GM18520 (cell line): ENCODE measurements around the gene MUC5B.
"Not testable (repeated sequence)": the region's sequence is repeated elsewhere in the genome, so short reads cannot be mapped to it uniquely, and the experiment has no call there.

Experiments used
- ATAC-seq: cut with Tn5 transposase; IDR thresholded peaks from one replicate; pipeline ENCODE4 v1.9.1; 2021; ENCODE audit not compliant: unreplicated experiment

The MUC5B gene

GRCh38 chr11:1260620-1261019, 37.8 kb downstream of the MUC5B start:
- no peak for ATAC-seq

DNA sequence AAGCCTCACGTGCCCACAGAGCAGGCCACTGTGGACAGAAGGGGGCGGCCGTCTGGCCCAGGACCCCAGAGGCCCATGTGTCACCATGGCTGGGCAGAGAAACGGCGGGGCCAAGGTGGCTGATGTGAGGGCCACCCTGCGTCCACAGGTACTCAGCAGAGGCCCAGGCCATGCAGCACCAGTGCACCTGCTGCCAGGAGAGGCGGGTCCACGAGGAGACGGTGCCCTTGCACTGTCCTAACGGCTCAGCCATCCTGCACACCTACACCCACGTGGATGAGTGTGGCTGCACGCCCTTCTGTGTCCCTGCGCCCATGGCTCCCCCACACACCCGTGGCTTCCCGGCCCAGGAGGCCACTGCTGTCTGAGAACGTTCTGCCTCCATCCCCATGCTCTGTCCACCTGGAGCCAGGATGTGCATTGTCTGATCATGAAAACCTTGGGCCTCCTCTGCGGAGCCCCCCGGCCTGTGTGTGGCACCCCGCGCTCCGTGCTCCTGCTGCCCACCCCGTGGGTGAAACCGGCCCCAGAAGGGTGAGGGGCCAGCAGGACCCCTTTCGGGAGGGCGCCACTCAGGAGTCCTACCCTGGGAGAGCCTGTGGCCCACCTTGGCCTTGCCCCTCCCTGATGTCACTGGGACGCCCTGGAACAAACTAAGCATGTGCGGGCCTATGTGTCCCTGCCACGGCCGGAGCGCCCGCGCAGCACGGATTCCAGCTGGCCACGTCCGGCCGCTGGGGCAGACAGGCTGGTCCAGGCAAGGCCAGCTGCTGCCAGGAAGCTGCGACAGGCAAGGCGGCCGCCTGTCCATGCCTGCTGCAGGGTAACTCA, 38.6 kb downstream of the MUC5B start:
- ATAC-seq, result no peak

- no peak for ATAC-seq
Observed at GRCh38 chr11:1262172-1263006, 39.5 kb downstream of the MUC5B start.

GRCh38 chr11:1263010-1263409, 40.1 kb downstream of the MUC5B start:
- no peak for ATAC-seq

GRCh38 chr11:1264444-1264843, 41.6 kb downstream of the MUC5B start:
- not testable (repeated sequence) for ATAC-seq

DNA sequence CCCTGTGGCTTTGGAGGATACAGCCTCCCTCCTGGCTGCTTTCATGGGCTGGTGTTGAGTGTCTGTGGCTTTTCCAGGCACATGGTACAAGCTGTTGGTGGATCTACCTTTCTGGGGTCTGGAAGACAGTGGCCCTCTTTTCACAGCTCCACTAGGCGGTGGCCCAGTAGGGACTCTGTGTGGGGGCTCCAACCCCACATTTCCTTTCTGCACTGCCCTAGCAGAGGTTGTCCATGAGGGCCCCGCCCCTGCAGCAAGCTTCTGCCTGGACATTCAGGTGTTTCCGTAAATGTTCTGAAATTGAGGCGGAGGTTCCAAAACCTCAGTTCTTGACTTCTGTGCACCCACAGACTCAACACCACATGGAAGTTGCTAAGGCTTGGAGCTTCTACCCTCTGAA, 42.6 kb downstream of the MUC5B start:
- ATAC-seq, result not testable (repeated sequence)

DNA sequence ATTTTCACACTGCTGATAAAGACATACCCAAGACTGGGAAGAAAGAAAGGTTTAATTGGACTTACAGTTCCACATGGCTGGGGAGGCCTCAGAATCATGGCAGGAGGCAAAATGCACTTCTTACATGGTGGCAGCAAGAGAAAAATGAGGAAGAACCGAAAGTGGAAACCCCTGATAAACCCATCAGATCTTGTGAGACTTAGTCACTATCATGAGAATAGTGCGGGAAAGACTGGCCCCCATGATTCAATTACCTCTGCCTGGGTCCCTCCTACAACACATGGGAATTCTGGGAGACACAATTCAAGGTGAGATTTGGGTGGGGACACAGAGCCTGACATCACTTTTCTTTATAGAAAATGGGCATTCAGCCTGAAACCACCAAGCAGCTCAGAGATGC, 44.1 kb downstream of the MUC5B start:
- not testable (repeated sequence) for ATAC-seq

- no peak for ATAC-seq
Observed at GRCh38 chr11:1267441-1268100, 44.7 kb downstream of the MUC5B start.

DNA sequence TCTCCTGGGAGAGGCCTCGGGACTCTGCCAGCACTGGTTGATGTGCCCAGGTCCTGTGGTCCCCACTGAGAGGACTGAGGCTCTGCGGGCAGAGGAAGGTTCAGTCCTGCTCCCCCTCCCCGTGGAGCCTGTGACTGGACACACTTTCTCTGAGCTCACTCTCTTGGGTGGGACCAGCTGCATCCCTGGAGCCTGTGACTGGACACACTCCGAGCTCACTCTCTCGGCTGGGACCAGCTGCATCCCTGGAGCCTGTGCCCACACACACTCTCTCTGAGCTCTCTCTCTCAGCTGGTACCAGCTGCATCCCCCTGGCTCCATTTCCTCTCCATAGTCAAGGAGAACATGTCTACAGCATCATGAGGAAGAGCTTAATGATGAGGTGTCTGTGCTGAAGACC, 47.1 kb downstream of the MUC5B start:
- ATAC-seq, result no peak

DNA sequence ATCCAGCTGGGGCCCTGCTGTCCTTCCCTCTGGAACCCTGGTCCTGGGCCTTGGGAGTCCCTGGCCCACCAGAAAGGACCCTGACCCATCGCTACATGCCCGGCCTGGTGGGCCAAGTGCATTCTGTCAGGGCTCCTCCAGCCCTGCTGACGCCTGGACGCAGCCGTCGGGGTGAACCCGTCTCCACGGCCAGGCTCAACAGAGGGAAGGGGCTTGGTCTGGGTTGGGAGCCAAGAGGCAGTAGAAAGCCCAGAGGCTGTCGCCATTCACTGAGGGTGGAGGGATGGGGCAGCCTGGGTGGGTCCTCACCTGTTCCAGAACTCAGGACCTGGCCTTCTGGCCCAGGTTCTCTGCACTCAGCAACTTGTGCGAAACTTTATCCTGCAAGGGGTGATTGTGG, 47.6 kb downstream of the MUC5B start:
- no peak for ATAC-seq

- no peak for ATAC-seq
Observed at GRCh38 chr11:1271002-1271401, 48.1 kb downstream of the MUC5B start.

GRCh38 chr11:1271406-1271805, 48.5 kb downstream of the MUC5B start:
- no peak for ATAC-seq

DNA sequence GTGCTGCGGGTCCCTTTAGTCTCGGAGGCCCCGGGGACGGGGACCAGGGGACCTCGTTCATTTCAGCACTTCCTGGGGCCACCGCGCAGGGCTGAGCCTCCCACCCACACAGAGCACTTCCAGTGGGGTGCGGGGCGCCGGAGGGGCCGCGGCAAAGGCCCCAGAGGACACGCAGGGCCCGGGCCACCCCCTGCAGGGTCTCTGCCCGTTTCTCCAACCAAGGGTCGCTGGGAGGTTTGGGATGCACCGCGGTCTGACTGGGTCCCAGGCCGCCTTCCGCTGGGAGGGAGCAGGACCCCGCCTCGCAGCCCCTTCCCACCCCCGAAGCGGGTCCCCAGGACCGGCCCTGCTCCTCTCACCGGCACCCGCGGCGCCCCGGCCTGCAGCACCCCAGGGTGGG, 49.1 kb downstream of the MUC5B start:
- no peak for ATAC-seq

DNA sequence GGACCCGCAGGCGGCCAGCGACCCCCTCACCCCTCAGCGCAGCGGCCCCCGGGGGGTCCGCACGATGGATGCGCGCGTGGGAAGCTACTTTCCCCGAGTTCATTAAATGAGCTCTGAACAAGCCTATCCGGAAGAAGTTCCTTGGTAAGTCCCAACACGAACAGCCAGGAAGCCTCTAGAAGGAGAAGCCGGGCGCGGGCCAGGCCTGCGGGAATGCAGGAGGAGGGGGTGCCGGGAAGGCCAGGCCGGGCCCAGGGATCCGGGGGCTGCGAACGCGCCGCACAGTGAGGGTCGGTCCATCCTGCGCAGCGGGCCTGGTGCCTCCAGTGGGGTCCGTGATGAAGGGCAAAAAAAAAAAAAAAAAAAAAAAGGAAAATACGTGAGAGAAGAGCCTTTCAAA, 49.7 kb downstream of the MUC5B start:
- no peak for ATAC-seq

GRCh38 chr11:1274501-1274900, 51.6 kb downstream of the MUC5B start:
- no peak for ATAC-seq

- ATAC-seq, result no peak
Observed at GRCh38 chr11:1275021-1275420, 52.2 kb downstream of the MUC5B start.

DNA sequence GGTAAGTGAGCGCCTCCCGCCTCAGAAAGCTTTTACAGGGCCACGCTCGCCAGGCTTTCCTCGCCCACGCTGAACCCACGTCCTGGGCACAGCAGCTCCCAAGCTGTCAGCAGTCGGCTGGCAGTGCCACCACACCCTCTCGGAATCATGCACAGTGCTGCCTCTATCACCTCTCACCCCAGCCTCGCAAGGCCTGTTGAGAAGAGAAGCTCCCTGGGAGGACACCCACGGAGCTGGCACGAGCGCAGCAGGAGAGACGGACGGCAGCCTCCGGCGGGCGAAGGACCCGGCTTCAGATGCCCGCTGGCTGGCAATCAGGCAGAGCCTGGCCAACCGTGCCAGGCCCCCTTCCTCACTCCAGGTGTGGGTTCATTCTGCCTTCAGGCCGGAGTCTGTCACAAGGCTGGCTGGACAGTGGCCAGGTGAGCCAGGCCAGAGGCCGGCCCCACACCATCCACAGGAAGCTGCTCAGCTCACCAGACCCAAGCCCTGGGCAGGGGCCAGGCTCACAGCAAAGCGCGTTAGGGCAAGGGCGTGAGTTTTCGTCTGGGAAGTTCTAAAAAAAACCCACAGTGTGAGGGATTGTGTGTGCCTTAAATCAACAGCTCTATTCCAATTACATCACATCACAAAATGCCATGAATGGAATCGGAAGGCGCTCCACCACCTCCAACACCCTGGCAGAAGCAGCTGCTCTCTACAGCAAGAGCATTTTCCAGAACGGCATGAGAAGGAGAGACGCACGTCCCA, 53.4 kb downstream of the MUC5B start:
- ATAC-seq, result no peak

GRCh38 chr11:1276866-1277615, 54.2 kb downstream of the MUC5B start:
- no peak for ATAC-seq

DNA sequence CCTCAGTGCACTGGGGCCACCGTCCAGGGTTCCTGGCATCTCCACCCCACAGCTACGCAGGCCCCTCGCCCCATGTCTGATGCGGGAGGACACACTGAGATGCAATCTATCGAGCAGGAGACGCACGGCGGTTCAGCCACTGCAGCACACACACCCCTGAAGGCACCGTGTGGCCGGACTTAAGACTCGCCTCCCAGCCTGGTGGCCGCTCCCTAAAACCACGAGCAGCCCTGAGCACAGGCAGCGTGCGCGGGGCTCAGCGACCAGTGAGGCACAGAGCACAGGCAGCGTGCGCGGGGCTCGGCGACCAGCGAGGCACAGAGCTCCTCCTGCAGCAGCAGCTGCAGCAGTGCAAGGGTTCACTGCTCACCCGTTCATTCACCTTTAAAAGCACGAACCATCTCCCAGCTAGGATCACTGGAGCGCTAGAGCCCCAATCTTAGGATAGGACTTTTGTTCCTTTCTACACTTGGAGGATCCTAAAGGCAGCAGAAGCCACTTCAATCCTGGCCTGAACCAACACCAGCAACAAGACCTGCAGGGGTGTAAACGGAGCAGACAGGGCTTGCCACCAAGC, 55.2 kb downstream of the MUC5B start:
- ATAC-seq, result no peak
